Neural cell (in vitro differentiated cells): Measurements from ENCODE around the gene GRID1.

Source experiments
- CTCF ChIP-seq: fragments of 450-650 bp; IDR thresholded peaks from 2 replicates; pipeline ENCODE4 v1.5.1; 2014; ENCODE audit warnings: antibody characterized with exemption, mild to moderate bottlenecking, moderate library complexity; ENCODE audit not compliant: poor library complexity, severe bottlenecking
- EP300 ChIP-seq: fragments of 450-650 bp; conservative IDR thresholded peaks from 2 replicates; pipeline ENCODE4 v1.6.1; 2014; ENCODE audit warnings: antibody characterized with exemption, mild to moderate bottlenecking, moderate library complexity; ENCODE audit not compliant: poor library complexity, severe bottlenecking
- POLR2AphosphoS5 ChIP-seq: IDR thresholded peaks from 2 replicates; pipeline ENCODE4 v1.6.1; 2012
- REST ChIP-seq: IDR thresholded peaks from 2 replicates; pipeline ENCODE4 v1.6.1; 2012; ENCODE audit warnings: borderline replicate concordance
- SMC3 ChIP-seq: fragments of 450-650 bp; conservative IDR thresholded peaks from 2 replicates; pipeline ENCODE4 v1.6.1; 2014; ENCODE audit warnings: antibody characterized with exemption, mild to moderate bottlenecking, moderate library complexity; ENCODE audit not compliant: poor library complexity

- TF ChIP-seq CTCF (no peak), EP300 (no peak), REST (no peak), POLR2AphosphoS5 (no peak), SMC3 (no peak)
Observed at GRCh38 chr10:86144301-86144700, 222.3 kb downstream of the GRID1 start.
